Amygdala (tissue), 56 donors: ENCODE data around the gene FMN1.

Experiments
- DNase-seq, 56 donors: peaks; one replicate each; lab custom pipeline; 2025; lab: John Stamatoyannopoulos, UW

FMN1 gene

DNA sequence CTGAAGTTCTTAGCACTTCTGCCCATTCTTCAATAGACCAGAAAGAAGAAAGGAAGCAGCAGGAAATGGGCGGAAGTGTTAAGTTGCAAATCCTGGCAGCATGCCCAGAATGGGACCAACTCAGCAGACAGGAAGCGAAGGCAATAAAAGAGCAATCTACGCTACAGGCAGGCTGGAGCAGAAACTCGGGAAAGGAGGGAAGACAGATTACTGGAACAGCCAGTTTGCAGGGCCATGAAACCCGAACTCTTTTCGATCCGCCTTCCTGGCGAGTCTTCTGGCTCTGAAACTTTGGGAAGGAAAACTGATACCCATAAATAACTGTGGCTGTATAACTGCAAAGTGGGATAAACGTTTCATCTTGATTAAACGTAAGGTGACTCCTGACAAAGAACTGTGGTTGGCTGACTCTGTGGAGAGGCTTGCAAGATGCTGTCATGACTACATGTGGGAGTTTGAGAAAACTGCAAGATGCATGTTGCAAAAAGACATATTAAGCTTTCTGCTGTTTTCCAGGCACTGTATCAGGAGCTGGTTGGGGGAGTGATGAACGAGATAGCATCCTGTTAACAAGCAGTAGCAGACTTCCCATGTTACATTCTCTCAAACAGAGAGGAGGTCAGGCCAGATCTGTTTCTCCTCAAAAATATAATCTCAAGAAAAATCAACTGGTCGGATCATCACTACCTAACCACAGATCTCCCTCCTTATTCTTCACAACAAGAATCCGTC is 67.8 kb downstream of the FMN1 start:
- peak in 38 of 56 donors; percentile 4 to 80 (median 38) for DNase-seq

DNA sequence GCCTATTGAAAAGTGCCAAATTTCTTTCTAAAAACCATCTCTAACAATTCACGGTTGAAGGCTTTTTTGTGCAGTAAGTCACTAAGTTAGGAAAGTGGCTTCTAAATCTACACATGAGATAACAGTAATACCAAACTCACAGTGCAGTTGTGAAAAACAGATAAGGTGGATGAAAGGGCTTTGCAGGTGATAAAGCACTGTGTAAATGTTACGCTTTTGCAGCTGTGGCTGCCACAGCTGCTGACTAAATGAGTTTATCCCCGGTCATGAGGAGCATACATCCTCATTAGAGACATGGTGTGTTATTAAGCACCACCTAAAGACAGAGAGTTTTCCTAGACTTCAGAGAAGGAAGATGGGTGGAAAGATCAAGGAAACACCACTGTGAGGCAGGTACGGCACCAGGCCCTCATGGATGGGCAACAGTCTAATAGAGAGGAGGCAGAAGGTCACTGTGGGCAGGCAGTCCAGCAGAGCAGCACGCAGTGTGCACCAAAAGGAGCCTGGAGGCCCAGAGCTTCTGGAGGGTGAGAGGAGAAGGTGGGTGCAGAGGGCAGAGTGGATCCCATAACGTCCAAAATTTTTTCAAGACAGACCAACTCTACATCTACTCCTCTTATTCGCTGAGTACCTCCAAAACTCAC is 68.5 kb downstream of the FMN1 start:
- DNase-seq: no peak

- DNase-seq: no peak
These were observed 69.7 kb downstream of the FMN1 start for GRCh38 chr15:33124811-33125210.

DNA sequence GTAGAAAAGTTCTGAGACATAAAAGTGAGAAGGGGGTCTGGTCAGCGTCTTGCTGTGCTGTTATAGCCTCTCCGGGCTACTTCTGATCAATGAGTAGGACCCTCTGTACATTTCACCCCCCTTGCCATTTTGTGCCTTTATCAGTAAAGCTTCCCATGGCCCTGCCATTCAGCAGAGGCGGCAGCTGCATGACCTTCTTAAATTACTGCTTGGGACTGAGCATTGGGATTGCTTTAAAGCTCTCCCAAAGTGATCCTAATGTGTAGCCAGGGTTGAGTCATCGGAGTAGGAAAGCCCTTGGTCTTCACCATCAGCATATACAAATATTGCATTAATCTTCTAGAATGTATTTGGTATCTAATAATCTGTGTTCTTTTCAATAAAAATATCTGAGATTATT is 70.2 kb downstream of the FMN1 start:
- DNase-seq: no peak

- no peak for DNase-seq
These were observed 74.6 kb downstream of the FMN1 start for GRCh38 chr15:33119865-33120264.

DNA sequence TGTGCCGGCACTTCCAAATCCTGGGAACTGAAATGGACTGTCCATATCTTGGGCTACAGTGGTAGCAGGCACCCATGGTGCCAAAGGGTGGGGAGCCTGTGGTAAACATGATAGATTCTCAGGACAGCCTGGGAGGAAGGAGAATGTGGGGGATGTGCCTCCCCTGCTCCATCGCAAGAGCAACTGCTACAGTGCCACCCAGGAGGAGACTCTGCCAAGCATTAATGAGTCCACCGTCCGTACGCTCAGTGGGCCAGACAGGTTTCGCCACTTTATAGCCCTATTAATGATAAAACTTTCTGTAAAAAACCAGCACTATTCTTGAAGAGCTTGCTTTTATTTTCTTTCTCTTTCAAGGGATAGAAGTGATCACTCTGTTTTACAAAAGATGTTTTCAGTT is 75.2 kb downstream of the FMN1 start:
- no peak for DNase-seq

- DNase-seq: peak in 2 of 56 donors; percentile 6 to 17
These were observed 78.3 kb downstream of the FMN1 start for GRCh38 chr15:33116198-33116597.

- DNase-seq: no peak
These were observed 79.2 kb downstream of the FMN1 start for GRCh38 chr15:33115191-33115861.

DNA sequence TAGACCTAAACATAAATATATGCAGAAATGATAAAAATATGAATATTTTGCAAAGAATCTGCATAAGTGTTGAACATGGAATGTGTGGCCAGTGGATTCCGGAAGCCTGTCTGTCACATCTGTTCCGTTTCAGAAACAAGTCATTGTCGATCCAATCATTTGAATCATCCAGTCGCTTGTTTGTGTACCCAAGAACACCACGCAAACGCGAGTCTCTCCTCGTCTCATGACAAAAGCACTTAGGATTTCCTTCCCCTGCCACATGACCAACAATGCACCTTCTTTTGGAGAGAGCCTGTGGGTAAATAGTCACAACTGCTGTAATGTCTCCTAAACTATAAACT is 80.2 kb downstream of the FMN1 start:
- DNase-seq: no peak

DNA sequence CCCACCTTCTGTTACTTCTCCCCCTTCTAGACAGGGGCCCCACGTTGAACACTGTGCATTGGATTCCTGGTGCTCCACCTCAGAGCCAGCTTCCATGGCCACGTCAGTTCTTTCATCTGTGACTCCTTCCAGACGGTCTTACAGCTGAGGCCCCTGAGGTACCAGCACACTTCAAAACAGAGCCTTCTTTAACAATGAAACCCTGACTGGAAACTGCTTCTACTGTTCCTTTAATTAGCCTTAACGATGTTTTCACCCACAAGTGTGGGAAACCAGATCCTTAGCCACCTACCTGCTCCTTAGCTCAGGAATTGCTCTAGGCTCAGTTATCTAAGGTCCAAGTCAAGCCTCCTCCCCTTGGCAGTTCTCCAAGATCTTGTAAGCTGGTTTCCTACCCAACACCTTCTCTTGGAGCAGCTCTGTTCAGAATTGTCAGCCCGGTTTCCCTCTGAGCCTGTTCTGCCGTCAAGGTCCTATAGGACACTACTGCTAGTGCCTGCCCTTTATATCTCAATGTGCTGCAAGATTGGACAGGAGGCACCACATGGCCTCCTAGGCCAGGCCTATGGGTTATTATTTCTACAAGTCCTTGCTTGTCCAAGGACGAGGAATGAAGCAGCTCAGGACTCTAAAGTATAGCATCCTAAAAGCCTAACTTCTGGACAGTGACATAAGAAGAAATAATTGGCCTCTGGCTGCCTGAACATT is 80.7 kb downstream of the FMN1 start:
- no peak for DNase-seq

DNA sequence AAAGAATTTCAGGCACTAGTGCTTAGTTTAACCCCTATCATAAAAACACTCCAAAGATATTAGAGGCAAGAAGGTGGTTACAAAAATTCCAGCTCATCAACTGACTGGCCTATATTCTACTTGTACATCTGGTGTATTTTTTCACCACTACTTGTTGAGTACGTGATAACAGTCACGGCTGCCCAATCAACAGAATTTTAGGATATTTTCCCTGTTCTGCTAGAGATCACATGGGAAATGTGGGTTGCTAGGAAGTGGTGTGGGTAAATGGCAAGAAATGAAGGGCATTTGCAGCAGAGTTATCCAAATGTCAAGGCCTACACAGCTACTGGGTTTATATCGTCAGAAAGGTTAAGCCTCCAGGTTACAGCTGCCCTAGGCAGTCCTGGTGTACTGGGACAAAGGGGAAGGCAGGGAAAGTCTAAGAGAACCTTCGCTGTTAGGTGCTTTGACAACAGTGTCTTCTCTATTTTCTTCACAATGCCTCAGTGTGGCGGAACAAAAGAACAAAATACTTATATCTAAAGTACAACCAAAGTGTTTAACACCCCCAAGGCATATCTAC is 81.9 kb downstream of the FMN1 start:
- no peak for DNase-seq

DNA sequence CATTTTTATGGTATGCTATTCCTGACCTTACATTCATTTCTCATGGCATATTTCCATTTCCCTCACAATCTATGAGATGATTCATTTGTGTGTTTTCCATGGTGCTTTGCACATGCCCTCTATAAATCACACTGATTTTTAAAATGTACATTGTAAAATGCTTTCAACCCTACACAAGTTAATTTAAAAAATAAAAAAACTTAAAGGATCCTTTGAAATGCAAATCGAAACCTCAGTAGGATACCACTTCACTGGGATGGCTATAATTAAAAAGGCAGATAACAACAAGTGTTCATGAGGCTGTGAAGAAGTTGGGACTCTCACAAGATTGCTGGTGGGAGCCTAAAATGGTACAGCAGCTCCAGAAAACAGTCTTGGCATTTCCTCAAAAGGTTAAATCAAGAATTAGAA is 83.5 kb downstream of the FMN1 start:
- DNase-seq: no peak

- DNase-seq: no peak
These were observed 85.2 kb downstream of the FMN1 start for GRCh38 chr15:33109345-33109744.

GRCh38 chr15:33108518-33108917 is 86.0 kb downstream of the FMN1 start:
- no peak for DNase-seq

- DNase-seq: no peak
These were observed 86.6 kb downstream of the FMN1 start for GRCh38 chr15:33107950-33108349.

DNA sequence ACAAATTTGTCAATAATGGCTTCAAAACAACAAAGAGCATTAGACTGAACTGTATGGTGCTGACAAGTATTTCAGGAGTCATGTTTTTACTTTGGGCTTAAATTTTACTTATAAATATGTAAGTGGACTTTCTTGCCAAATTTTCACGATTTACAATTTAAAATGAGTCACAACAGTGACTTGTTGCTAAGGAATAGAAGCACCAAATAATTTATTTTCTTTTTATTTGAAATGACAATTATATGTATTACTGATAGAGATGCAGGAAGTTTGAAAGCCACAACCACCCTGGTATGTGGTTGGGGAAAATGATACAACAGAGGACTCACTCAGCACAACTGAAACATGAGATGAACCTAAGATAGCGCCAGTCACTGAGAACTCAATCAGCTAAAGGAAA is 90.3 kb downstream of the FMN1 start:
- DNase-seq: no peak

DNA sequence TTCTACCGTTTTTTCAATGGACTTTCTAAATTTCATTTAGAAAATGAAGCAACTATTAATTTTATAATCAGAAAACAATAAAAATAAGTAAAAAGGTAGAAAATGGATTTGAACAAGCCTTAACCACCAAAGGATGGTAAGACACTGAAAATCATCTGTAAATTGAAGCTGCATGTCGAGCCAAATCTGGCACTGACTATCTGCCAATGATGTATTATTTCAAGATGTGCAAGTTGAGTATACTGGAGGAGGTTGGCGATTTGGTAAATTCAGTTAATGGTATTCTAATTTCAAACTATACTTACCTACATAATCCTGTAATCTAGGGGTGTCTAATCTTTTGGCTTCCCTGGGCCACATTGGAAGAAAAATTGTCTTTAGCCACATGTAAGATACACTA is 93.5 kb downstream of the FMN1 start:
- DNase-seq: no peak

DNA sequence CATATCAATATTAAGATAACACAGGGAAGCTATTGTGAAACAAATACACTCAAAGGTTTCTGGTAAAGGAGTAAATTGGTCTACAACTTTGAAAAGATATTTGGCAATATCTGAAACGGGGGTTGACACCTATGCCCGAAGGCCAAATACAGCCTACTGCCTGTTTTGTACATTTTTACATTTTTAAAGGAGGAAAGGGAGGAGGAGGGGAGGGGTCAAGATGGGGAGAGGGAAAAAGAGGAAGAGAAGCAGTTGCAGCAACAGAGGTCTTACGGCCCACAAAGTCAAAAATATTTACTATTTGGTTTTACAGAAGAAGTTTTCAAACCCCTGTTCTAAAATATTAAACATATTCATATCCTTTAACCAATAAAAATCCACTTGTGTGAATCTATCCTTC is 94.2 kb downstream of the FMN1 start:
- DNase-seq: no peak

DNA sequence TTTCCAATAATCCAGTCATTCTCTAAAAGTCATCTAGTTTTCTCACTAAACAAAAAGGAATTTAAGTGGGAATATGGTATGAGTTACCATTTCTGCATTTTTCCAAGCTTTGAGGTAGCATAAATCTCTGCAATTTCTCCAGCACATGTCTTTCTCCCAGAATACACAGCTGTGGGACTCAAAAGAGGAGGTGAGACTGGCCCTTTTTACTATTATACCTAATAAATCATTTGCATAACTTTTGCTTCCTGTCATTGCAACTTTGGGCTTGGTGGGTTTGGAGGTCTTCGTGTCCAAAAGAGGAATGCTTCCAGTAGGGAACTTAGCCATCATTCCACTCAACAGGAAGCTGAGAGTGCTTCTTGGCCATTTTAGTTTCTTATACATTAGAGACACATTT is 94.8 kb downstream of the FMN1 start:
- no peak for DNase-seq

DNA sequence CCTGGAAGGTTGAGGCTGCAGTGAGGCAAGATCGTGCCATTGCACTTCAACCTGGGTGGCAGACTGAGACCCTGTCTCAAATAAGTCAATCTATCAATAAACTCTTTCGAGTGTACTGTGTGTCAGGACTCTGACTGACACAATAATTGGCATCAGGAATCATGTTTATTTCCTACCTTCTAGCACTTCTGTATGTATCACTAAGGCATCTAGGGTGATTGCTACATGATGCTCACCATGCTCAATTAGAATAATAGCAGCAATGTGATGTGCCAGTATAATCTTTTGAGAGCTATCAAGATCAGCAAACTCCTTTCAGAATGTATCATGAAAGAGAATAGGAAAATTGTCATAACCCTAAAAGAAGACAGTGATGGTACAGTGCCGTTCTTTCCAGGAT is 95.3 kb downstream of the FMN1 start:
- DNase-seq: no peak
